GM23338 (cell line): ENCODE results near the gene COX4I1. TPM values are rescaled to one million over a fixed set of nuclear protein-coding genes. Genes with fewer than 3 reads are reported as not detected.

Source experiments
- ATAC-seq: fragments of 200-7000 bp; cut with Tn5 transposase; 3 replicates; pipeline ENCODE4 v1.9.1; 2020
- DNase-seq: peaks from one replicate; pipeline ENCODE4 v3.0.0-alpha.2; 2015; ENCODE audit warnings: low spot score
- H2AFZ ChIP-seq: fragments of 200-600 bp; sonication (generic); 2 replicates; pipeline ENCODE4 v1.8.0; 2016; ENCODE audit warnings: antibody characterized with exemption, mild to moderate bottlenecking, moderate library complexity
- H3F3A ChIP-seq: fragments of 200-600 bp; sonication (generic); replicated peaks from 2 replicates; pipeline ENCODE4 v1.8.0; 2017; ENCODE audit warnings: antibody characterized with exemption, mixed run types, low read depth
- H3K27ac ChIP-seq: fragments of 200-600 bp; sonication (generic); 2 replicates; pipeline ENCODE4 v1.6.1; 2016; ENCODE audit warnings: low read depth
- H3K27me3 ChIP-seq: fragments of 200-600 bp; sonication (generic); 2 replicates; pipeline ENCODE4 v1.8.0; 2016; ENCODE audit warnings: mild to moderate bottlenecking, mixed run types, moderate library complexity; ENCODE audit not compliant: insufficient read depth
- H3K36me3 ChIP-seq: fragments of 200-600 bp; sonication (generic); 2 replicates; pipeline ENCODE4 v1.8.0; 2016; ENCODE audit warnings: mild to moderate bottlenecking; ENCODE audit not compliant: insufficient read depth
- H3K4me1 ChIP-seq: fragments of 200-600 bp; sonication (generic); 2 replicates; pipeline ENCODE4 v1.8.0; 2016; ENCODE audit warnings: mild to moderate bottlenecking, moderate library complexity; ENCODE audit not compliant: insufficient read depth
- H3K4me2 ChIP-seq: fragments of 200-600 bp; sonication (generic); 2 replicates; pipeline ENCODE4 v1.7.1; 2017; ENCODE audit warnings: mixed run types
- H3K4me3 ChIP-seq: fragments of 200-600 bp; sonication (generic); 2 replicates; pipeline ENCODE4 v1.6.1; 2016; ENCODE audit warnings: mixed run types
- H3K79me2 ChIP-seq: fragments of 200-600 bp; sonication (generic); replicated peaks from 2 replicates; pipeline ENCODE4 v1.8.0; 2017; ENCODE audit warnings: mild to moderate bottlenecking; ENCODE audit not compliant: insufficient read depth
- H3K9me2 ChIP-seq: fragments of 200-600 bp; sonication (generic); 2 replicates; pipeline ENCODE4 v1.8.0; 2017; ENCODE audit not compliant: insufficient read depth
- H4K20me1 ChIP-seq: fragments of 200-600 bp; sonication (generic); replicated peaks from 2 replicates; pipeline ENCODE4 v1.8.0; 2017; ENCODE audit warnings: mild to moderate bottlenecking; ENCODE audit not compliant: insufficient read depth
- H3K27ac Mint-ChIP-seq: 2 replicates; pipeline ENCODE4 v1.8.0; 2020; ENCODE audit warnings: inconsistent platforms, mild to moderate bottlenecking, moderate library complexity, mixed read lengths
- H3K27me3 Mint-ChIP-seq: 3 replicates; pipeline ENCODE4 v1.8.0; 2022; ENCODE audit warnings: low read depth, mild to moderate bottlenecking, moderate library complexity, mixed read lengths, inconsistent platforms; ENCODE audit not compliant: insufficient read depth, poor library complexity
- H3K36me3 Mint-ChIP-seq: 3 replicates; pipeline ENCODE4 v1.8.0; 2021; ENCODE audit warnings: low read depth, mild to moderate bottlenecking, inconsistent platforms, moderate library complexity, mixed read lengths
- H3K4me1 Mint-ChIP-seq: 3 replicates; pipeline ENCODE4 v1.8.0; 2020; ENCODE audit warnings: mild to moderate bottlenecking, inconsistent platforms, mixed read lengths
- H3K4me3 Mint-ChIP-seq: 3 replicates; pipeline ENCODE4 v1.8.0; 2021; ENCODE audit warnings: moderate library complexity, mild to moderate bottlenecking, inconsistent platforms, mixed read lengths
- H3K9me3 Mint-ChIP-seq: 3 replicates; pipeline ENCODE4 v1.8.0; 2020; ENCODE audit warnings: moderate library complexity, mild to moderate bottlenecking, inconsistent platforms, mixed read lengths
- CREB1 ChIP-seq: fragments of 250-450 bp; sonication (Bioruptor Pico); IDR thresholded peaks from 2 replicates; pipeline ENCODE4 v1.5.0; 2020; ENCODE audit warnings: low read depth, mild to moderate bottlenecking, moderate library complexity
- EZH2 ChIP-seq: fragments of 200-600 bp; sonication (generic); IDR thresholded peaks from one replicate; pipeline ENCODE4 v1.8.0; 2017; ENCODE audit warnings: antibody characterized with exemption, mild to moderate bottlenecking, low read depth; ENCODE audit not compliant: unreplicated experiment
- EZH2phosphoT487 ChIP-seq: fragments of 200-600 bp; sonication (generic); IDR thresholded peaks from one replicate; pipeline ENCODE4 v1.8.1; 2018; ENCODE audit warnings: antibody characterized with exemption; ENCODE audit not compliant: unreplicated experiment
- JUNB ChIP-seq: IDR thresholded peaks from one replicate; pipeline ENCODE4 v1.6.1; 2016; ENCODE audit warnings: antibody characterized with exemption; ENCODE audit not compliant: unreplicated experiment
- NANOG ChIP-seq: IDR thresholded peaks from 2 replicates; pipeline ENCODE4 v1.6.1; 2016; ENCODE audit warnings: antibody characterized with exemption, borderline replicate concordance
- POLR2AphosphoS5 ChIP-seq: IDR thresholded peaks from 2 replicates; pipeline ENCODE4 v1.6.1; 2016; ENCODE audit warnings: antibody characterized with exemption, low read depth
- STAT1 ChIP-seq: IDR thresholded peaks from one replicate; pipeline ENCODE4 v1.6.1; 2016; ENCODE audit warnings: antibody characterized with exemption; ENCODE audit not compliant: unreplicated experiment
- polyA plus RNA-seq: library from polyadenylated mRNA; unstranded; fragments of >200 nt; fragmentation: Nextera tagmentation; extraction: Ambion mirVana; gene quantifications from 2 replicates; pipeline ENCODE4 v1.2.1, GENCODE V29; 2016
- total RNA-seq: library from RNA; depleted of rRNA; stranded (reverse); fragments of >200 nt; shearing (Covaris generic); gene quantifications from 2 replicates; pipeline ENCODE4 v1.2.3, GENCODE V29; 2014
- TF ChIP-seq, protein P1 (sequence below): IDR thresholded peaks from 2 replicates; pipeline ENCODE4 v1.6.1; 2016; ENCODE audit warnings: antibody characterized with exemption
- TF ChIP-seq, protein P2 (sequence below): fragments of 250-450 bp; sonication (Bioruptor Pico); IDR thresholded peaks from 2 replicates; pipeline ENCODE4 v1.5.0; 2020; ENCODE audit warnings: mild to moderate bottlenecking, moderate library complexity
- TF ChIP-seq, protein P3 (sequence below): IDR thresholded peaks from one replicate; pipeline ENCODE4 v1.6.1; 2018; ENCODE audit warnings: antibody characterized with exemption; ENCODE audit not compliant: unreplicated experiment

COX4I1 gene
- total and polyA plus RNA-seq, 2 experiments from 2014 or later: 329 to 1,008 TPM

DNA sequence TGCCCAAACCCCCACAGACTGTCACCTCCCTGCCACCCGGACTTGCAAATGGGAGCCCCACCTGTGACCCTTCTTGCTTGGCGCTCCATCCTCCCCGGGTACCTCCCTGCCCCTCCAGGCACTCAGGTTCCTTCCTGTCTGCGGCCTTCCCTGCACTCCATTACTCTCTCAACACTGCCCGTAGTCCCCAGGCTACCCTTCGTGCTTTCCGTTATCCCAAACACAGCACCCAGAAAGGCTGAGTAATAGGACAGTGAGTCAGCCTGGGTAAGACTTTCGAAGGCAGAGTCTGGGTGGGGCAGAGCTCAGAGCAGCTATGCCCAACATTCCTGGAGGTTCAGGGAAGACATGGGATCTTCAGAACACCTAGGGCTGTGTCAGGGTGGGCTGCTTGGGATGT, 32.0 kb upstream of the COX4I1 start:
- Mint-ChIP-seq H3K36me3 (peaks cover 10% of the 10 kb centered on the region), H3K27me3 (peaks cover 17% of the 10 kb centered on the region), H3K27ac (0 out of 2 replicates have a peak overlapping the region, but pooled peaks have one; percentile 9), H3K4me3 (no peak overlapping the region), H3K9me3 (no peaks in the 10 kb centered on the region), H3K4me1 (peaks cover 28% of the 10 kb centered on the region)
- H3K4me2 ChIP-seq: 0 out of 2 replicates have a peak overlapping the region, but pooled peaks have one; percentile 56
- no peak overlapping the region; the same call in 1 of the 2 replicates for H3K27ac ChIP-seq
- no peaks in the 10 kb centered on the region for H4K20me1 ChIP-seq
- H3K79me2 ChIP-seq: no peaks in the 10 kb centered on the region
- ATAC-seq: peak; percentile 17; the same call in 2 of the 3 replicates
- no peak overlapping the region for H3K4me3 ChIP-seq
- H2AFZ ChIP-seq: no peak overlapping the region
- peaks cover 19% of the 10 kb centered on the region for H3K4me1 ChIP-seq
- H3F3A ChIP-seq: 0 out of 2 replicates have a peak, but pooled peaks cover 2% of the 10 kb centered on the region
- no peaks in the 10 kb centered on the region for H3K36me3 ChIP-seq
- H3K9me2 ChIP-seq: no peaks in the 10 kb centered on the region
- no peak for TF ChIP-seq EZH2
- no peak for TF ChIP-seq EZH2phosphoT487
- no peak for TF ChIP-seq JUNB
- TF ChIP-seq, protein P1, sequence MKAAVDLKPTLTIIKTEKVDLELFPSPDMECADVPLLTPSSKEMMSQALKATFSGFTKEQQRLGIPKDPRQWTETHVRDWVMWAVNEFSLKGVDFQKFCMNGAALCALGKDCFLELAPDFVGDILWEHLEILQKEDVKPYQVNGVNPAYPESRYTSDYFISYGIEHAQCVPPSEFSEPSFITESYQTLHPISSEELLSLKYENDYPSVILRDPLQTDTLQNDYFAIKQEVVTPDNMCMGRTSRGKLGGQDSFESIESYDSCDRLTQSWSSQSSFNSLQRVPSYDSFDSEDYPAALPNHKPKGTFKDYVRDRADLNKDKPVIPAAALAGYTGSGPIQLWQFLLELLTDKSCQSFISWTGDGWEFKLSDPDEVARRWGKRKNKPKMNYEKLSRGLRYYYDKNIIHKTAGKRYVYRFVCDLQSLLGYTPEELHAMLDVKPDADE: no peak
- no peak for DNase-seq
- H3K27me3 ChIP-seq: no peaks in the 10 kb centered on the region

DNA sequence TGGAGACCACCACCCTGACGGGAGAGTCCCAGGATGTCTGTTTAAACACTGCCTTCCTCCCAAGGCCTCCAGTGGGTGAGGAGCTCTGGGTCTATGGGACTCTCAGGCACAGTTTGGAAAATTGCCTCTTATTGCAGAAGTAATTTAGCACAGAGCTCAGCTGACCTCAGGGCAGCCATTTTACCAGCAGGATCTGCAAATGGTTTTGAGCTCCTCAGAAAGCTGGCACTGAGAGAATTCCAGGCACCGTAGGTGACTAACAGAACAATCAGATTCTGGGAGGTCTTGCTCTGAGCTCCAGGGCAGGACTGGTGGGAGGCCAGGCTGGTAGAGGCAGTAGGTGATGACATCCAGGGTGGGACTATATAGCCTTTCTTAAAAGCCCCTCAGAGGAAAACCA, 31.3 kb upstream of the COX4I1 start:
- Histone ChIP-seq H3K4me2 (peak overlapping the region; percentile 56; the same call in 1 of the 2 replicates), H4K20me1 (no peaks in the 10 kb centered on the region), H3K79me2 (no peaks in the 10 kb centered on the region), H3K27ac (peak overlapping the region; percentile 53; the same call in 1 of the 2 replicates), H3F3A (0 out of 2 replicates have a peak, but pooled peaks cover 5% of the 10 kb centered on the region), H3K9me2 (no peaks in the 10 kb centered on the region), H3K27me3 (no peaks in the 10 kb centered on the region), H2AFZ (no peak overlapping the region), H3K36me3 (no peaks in the 10 kb centered on the region), H3K4me3 (no peak overlapping the region), H3K4me1 (peaks cover 19% of the 10 kb centered on the region)
- ATAC-seq (peak; percentile 77), DNase-seq (peak; percentile 79)
- Mint-ChIP-seq H3K36me3 (peaks cover 10% of the 10 kb centered on the region), H3K4me1 (peaks cover 28% of the 10 kb centered on the region), H3K27me3 (peaks cover 17% of the 10 kb centered on the region), H3K9me3 (no peaks in the 10 kb centered on the region), H3K27ac (peak overlapping the region; percentile 93), H3K4me3 (no peak overlapping the region; the same call in 2 of the 3 replicates)
- TF ChIP-seq STAT1 (no peak), JUNB (no peak), NANOG (no peak), POLR2AphosphoS5 (no peak), CREB1 (no peak)
- TF ChIP-seq, protein P2, sequence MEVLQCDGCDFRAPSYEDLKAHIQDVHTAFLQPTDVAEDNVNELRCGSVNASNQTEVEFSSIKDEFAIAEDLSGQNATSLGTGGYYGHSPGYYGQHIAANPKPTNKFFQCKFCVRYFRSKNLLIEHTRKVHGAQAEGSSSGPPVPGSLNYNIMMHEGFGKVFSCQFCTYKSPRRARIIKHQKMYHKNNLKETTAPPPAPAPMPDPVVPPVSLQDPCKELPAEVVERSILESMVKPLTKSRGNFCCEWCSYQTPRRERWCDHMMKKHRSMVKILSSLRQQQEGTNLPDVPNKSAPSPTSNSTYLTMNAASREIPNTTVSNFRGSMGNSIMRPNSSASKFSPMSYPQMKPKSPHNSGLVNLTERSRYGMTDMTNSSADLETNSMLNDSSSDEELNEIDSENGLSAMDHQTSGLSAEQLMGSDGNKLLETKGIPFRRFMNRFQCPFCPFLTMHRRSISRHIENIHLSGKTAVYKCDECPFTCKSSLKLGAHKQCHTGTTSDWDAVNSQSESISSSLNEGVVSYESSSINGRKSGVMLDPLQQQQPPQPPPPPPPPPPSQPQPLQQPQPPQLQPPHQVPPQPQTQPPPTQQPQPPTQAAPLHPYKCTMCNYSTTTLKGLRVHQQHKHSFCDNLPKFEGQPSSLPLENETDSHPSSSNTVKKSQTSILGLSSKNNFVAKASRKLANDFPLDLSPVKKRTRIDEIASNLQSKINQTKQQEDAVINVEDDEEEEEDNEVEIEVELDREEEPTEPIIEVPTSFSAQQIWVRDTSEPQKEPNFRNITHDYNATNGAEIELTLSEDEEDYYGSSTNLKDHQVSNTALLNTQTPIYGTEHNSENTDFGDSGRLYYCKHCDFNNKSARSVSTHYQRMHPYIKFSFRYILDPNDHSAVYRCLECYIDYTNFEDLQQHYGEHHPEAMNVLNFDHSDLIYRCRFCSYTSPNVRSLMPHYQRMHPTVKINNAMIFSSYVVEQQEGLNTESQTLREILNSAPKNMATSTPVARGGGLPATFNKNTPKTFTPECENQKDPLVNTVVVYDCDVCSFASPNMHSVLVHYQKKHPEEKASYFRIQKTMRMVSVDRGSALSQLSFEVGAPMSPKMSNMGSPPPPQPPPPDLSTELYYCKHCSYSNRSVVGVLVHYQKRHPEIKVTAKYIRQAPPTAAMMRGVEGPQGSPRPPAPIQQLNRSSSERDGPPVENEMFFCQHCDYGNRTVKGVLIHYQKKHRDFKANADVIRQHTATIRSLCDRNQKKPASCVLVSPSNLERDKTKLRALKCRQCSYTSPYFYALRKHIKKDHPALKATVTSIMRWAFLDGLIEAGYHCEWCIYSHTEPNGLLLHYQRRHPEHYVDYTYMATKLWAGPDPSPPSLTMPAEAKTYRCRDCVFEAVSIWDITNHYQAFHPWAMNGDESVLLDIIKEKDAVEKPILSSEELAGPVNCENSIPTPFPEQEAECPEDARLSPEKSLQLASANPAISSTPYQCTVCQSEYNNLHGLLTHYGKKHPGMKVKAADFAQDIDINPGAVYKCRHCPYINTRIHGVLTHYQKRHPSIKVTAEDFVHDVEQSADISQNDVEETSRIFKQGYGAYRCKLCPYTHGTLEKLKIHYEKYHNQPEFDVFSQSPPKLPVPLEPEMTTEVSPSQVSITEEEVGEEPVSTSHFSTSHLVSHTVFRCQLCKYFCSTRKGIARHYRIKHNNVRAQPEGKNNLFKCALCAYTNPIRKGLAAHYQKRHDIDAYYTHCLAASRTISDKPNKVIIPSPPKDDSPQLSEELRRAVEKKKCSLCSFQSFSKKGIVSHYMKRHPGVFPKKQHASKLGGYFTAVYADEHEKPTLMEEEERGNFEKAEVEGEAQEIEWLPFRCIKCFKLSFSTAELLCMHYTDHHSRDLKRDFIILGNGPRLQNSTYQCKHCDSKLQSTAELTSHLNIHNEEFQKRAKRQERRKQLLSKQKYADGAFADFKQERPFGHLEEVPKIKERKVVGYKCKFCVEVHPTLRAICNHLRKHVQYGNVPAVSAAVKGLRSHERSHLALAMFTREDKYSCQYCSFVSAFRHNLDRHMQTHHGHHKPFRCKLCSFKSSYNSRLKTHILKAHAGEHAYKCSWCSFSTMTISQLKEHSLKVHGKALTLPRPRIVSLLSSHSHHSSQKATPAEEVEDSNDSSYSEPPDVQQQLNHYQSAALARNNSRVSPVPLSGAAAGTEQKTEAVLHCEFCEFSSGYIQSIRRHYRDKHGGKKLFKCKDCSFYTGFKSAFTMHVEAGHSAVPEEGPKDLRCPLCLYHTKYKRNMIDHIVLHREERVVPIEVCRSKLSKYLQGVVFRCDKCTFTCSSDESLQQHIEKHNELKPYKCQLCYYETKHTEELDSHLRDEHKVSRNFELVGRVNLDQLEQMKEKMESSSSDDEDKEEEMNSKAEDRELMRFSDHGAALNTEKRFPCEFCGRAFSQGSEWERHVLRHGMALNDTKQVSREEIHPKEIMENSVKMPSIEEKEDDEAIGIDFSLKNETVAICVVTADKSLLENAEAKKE (CRISPR knock-in tag): peak; percentile 19; the same call in 1 of the 2 replicates
- TF ChIP-seq, protein P3, sequence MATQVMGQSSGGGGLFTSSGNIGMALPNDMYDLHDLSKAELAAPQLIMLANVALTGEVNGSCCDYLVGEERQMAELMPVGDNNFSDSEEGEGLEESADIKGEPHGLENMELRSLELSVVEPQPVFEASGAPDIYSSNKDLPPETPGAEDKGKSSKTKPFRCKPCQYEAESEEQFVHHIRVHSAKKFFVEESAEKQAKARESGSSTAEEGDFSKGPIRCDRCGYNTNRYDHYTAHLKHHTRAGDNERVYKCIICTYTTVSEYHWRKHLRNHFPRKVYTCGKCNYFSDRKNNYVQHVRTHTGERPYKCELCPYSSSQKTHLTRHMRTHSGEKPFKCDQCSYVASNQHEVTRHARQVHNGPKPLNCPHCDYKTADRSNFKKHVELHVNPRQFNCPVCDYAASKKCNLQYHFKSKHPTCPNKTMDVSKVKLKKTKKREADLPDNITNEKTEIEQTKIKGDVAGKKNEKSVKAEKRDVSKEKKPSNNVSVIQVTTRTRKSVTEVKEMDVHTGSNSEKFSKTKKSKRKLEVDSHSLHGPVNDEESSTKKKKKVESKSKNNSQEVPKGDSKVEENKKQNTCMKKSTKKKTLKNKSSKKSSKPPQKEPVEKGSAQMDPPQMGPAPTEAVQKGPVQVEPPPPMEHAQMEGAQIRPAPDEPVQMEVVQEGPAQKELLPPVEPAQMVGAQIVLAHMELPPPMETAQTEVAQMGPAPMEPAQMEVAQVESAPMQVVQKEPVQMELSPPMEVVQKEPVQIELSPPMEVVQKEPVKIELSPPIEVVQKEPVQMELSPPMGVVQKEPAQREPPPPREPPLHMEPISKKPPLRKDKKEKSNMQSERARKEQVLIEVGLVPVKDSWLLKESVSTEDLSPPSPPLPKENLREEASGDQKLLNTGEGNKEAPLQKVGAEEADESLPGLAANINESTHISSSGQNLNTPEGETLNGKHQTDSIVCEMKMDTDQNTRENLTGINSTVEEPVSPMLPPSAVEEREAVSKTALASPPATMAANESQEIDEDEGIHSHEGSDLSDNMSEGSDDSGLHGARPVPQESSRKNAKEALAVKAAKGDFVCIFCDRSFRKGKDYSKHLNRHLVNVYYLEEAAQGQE: no peak
